NB4 (cell line): ENCODE data around the gene MRPL36.
A peak's percentile ranks its signal among the peaks of the same experiment; 100 is the strongest.

ENCODE experiments used
- DNase-seq: peaks from one replicate; pipeline ENCODE4 v3.0.0; 2010; ENCODE audit warnings: low read depth
- H3K4me3 ChIP-seq: one replicate; pipeline ENCODE4 v1.5.1; 2011; ENCODE audit warnings: mild to moderate bottlenecking, low read depth, low read length, moderate library complexity
- MYC ChIP-seq: IDR thresholded peaks from 2 replicates; pipeline ENCODE4 v1.6.1; 2011; ENCODE audit warnings: low read depth, low read length
- POLR2A ChIP-seq: IDR thresholded peaks from 2 replicates; pipeline ENCODE4 v1.6.1; 2011; ENCODE audit warnings: mild to moderate bottlenecking; ENCODE audit not compliant: insufficient read length; ENCODE audit errors: extremely low read depth
- TF ChIP-seq, protein P1 (sequence below): IDR thresholded peaks from 2 replicates; pipeline ENCODE4 v1.6.1; 2011; ENCODE audit warnings: low read depth, low read length
- TF ChIP-seq, protein P2 (sequence below): IDR thresholded peaks from one replicate; pipeline ENCODE4 v1.5.1; 2012; ENCODE audit warnings: low read depth, low read length

MRPL36 gene

DNA sequence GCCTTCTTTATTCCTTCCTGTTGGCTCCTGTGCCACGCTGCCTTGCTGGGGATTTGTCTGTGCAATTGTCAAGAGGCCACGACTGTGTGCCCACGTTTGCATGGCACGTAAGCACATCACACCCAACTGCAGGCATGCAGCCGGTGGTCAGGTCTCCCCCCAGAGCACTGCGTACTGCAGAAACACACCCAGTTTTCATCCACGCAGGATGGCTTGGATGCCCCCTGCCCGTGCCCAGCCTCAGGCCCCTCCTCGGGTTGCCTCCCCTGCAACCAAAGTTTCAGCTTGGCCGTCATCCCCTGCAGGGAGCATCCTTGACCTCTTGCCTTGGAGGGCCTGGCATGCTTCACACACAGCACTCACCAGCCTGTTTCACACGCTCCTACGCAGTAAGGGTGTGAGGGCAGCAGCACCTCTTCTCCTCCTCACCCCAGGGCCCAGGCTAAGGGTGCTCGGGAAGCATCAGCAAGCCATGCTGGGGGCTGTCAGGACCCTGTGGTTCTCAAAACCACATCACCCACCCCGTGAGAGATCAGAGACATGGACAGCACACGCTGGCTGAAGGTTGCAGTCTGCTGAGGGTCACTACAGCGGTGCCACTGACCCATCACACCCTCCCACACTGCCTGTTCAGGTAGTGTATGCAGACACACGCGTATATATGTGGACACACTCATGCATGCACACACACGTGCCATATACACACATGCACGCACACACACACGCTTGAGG, 3.1 kb downstream of the MRPL36 start:
- no peak for DNase-seq
- TF ChIP-seq, protein P1, sequence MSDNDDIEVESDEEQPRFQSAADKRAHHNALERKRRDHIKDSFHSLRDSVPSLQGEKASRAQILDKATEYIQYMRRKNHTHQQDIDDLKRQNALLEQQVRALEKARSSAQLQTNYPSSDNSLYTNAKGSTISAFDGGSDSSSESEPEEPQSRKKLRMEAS = no peak
- no peak for TF ChIP-seq POLR2A
- no peak for TF ChIP-seq MYC
- TF ChIP-seq, protein P2, sequence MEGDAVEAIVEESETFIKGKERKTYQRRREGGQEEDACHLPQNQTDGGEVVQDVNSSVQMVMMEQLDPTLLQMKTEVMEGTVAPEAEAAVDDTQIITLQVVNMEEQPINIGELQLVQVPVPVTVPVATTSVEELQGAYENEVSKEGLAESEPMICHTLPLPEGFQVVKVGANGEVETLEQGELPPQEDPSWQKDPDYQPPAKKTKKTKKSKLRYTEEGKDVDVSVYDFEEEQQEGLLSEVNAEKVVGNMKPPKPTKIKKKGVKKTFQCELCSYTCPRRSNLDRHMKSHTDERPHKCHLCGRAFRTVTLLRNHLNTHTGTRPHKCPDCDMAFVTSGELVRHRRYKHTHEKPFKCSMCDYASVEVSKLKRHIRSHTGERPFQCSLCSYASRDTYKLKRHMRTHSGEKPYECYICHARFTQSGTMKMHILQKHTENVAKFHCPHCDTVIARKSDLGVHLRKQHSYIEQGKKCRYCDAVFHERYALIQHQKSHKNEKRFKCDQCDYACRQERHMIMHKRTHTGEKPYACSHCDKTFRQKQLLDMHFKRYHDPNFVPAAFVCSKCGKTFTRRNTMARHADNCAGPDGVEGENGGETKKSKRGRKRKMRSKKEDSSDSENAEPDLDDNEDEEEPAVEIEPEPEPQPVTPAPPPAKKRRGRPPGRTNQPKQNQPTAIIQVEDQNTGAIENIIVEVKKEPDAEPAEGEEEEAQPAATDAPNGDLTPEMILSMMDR = no peak

DNA sequence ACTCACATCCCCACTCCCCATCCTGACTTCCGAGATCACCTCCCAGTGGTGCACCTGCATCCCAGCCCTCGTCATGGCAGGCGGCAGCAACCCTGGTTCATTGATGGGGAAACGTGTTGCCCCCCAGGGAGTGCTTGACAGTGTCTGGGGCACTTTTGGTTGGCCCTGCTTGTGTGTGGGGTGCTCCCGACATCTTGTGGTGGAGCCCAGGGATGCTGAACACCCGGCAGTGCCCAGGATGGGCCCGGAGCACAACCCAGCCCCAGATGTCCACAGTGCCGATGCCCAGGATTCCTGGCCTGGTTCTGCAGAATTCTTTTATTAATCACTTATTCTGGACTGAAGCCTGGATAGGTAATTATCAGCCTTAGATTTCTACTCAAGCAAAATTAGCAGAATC, 3.7 kb downstream of the MRPL36 start:
- H3K4me3 ChIP-seq = no peak overlapping the region
- peak; percentile 21 for DNase-seq

More for the DNA sequence above, 3.1 kb downstream of the MRPL36 start:
- H3K4me3 ChIP-seq = no peak overlapping the region

DNA sequence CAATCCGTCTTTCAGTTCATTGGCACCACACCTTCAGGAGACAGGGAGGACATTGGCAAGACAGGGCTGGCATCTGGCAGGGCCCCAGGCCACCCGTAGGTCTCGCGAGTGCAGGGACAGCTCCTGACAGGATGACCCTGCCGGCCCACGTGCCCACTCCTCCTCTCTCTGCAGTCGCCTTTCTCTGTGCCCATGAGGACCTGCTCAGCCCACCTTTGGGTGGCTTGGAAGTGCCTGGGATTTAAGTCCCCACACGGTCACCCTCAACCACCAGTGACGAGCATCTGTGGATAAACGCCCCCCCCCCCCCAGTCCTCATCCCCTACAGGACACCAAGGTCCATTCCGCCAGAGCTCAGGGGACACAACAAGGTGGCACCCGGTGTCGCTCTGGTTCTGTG, 4.1 kb downstream of the MRPL36 start:
- DNase-seq = peak; percentile 19
- H3K4me3 ChIP-seq = no peak overlapping the region
- TF ChIP-seq, protein P1 = no peak
- TF ChIP-seq MYC (no peak), POLR2A (no peak)
- TF ChIP-seq, protein P2 = no peak

More for the DNA sequence above, 3.7 kb downstream of the MRPL36 start:
- no peak for TF ChIP-seq POLR2A
- TF ChIP-seq, protein P2 = no peak
- no peak for TF ChIP-seq MYC
- TF ChIP-seq, protein P1 = no peak

DNA sequence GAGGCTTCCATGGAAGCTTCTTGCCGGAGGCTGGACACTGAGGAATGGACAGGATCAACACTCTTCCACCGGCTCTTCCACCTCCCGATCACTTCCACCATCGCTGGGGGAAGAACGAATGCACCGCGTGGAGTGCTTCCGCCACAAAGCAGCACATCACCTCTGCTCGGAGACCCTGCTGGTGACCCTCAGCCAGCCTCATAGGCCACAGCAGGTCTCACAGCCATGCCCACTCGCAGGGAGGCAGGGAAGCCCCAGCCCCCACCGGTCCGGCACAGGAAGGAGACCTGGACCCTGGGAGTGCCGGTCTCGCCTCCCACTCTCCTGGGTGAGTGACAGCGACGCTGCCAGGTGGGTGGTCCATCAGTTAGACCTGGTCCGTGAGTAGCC, 4.7 kb downstream of the MRPL36 start:
- TF ChIP-seq, protein P1 = no peak
- no peak for TF ChIP-seq MYC
- no peak for TF ChIP-seq POLR2A
- TF ChIP-seq, protein P2 = no peak
- DNase-seq = no peak
- no peak overlapping the region for H3K4me3 ChIP-seq

DNA sequence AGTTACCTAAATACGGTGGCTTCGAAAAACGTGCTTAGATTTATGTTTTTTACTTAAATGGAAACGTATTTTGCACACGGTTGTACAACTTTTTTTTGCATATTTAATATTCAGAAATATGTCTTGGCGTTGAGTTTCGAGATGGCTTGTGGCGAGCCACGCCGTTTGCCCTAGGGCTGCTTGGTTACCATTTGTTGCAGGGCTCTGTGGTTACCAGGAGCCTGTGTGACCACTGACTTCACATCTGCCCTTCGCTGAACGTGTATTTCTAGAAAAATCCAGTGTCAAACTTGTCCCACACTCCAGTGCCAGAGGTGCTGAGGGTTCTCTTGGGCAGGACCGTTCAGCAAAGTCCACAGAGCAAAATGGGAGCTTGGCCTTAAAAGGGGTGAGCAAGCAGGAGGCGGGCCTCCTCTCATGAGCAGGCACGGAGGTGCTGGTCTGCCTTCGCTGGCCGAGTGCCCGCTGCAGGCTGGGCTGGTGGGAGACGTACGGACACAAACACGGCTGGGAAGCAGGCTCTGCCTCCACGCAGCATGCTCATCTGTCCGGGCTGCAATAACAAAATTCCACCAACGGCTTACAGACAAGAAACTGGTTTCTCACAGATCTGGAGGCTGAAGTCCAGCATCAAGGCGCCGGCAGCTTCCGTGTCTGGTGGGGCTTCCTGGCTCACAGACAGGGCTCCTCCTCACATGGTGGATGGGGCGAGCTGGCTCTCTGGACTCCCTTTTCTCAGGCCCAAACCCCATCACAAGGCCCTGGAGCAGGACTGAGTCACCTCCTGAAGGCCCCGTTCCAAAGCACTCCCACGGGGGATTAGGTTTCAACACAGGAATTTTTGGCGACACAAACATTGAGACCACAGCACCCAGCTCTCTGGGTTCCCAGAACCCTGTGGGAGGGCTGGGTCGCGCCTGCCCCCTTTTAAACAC, 5.4 kb downstream of the MRPL36 start:
- H3K4me3 ChIP-seq = peak overlapping the region; percentile 49
- peak; percentile 64 for DNase-seq
- TF ChIP-seq, protein P2 = no peak
- TF ChIP-seq POLR2A = no peak
- no peak; the same call in 1 of the 2 replicates for TF ChIP-seq MYC
- TF ChIP-seq, protein P1 = no peak; the same call in 1 of the 2 replicates
